ENCODE data around the gene GPR17. TPM values are rescaled to one million over a fixed set of nuclear protein-coding genes. Genes with fewer than 3 reads are reported as not detected.

The GPR17 gene
- total RNA-seq, 1 donor from 2014 or later: not detected

DNA sequence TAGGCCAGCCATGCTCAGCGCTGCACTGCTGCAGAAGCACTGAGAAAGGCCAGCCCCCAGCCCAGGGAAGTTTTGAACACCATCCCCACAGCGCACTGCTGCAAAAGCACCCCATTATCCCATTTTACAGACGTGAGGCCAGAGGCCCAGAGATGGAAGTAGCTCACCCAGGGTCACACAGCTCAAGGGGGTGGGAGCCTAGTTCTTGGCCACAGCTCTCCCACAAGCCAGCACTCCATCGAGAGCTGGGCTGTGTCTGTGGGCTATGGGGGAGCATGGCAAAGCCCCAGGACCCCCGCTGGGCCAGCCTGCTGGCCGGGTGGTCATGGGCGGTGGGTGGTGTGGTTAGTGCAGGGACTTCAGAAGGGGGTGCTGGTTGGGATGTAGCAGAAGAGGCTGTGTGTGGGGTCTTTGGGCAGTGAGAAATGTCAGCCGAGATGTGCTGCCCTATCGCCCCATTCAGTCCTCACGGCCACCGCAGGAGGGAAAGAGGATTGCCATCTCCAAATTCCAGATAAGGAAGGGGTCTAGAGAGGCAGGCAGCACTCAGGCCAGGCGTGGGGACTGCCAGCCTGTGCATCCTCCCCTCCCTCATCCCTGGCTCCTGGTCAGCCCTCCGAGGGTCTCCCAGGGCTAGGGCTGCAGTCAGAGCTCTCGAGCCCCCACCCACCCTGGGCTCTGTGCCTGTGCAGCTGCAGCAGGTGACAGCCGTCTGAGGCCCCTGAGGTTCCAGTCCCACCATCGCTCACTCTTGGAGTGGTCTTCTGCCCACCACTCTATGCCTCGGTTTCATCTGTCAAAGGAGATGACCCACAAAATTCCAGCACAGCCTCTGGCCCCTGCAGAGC lies 17.0 kb upstream of the GPR17 start:
- no peak for ATAC-seq
- no peak for DNase-seq (ENCODE audit: low spot score)

DNA sequence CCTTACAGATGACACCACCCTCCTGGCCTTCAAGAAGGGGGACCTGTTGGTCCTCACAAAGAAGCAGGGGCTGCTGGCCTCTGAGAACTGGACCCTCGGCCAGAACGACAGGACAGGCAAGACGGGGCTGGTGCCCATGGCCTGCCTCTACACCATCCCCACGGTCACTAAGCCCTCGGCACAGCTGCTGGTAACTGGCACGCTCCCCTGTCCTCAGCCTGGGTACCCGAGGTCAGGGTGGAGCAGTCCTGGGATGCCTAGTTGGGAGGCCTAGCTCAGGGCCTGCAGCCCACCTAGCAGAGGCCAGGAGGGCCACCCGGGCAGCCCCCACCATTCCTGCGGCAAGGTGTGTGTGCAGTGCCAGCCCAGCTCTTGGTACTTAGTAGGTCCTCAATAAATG lies 16.3 kb upstream of the GPR17 start:
- ATAC-seq: no peak

DNA sequence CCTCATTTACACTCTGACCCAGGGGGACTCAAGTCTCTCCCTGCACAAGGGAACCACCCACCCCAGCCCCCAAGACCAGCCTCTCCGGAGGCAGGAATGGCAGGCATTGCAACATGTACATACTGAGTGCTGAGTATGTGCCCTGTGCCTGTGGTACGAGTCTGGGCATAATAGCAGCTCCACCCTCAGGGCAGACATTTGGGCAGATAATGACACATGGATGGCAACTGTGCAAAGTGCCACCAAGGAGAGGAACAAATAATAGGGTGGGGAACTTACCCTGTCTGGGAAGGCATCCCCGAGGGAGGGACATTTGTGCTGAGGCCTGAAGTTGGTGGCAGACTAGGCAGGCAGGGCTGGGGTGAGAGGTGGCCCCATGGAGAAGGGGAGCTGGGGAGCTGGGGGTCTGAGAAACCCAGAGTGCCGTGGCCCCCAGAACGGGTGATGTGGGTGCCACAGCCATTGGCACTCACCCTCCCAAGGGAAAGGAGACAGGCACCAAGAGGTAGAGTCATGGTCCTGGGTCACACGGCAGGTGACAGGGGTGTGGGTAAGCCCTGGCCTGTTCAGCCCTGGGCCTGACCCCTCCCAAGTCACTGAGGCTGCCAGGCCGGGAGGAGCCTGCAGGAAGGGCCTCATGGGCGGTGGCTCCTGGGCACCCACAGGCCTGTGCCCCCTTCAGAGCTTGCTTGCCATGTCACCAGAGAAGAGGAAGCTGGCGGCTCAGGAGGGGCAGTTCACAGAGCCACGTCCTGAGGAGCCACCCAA lies 15.7 kb upstream of the GPR17 start:
- no peak for ATAC-seq

More for the DNA sequence above, 16.3 kb upstream of the GPR17 start:
- no peak for DNase-seq (ENCODE audit: low spot score)

DNA sequence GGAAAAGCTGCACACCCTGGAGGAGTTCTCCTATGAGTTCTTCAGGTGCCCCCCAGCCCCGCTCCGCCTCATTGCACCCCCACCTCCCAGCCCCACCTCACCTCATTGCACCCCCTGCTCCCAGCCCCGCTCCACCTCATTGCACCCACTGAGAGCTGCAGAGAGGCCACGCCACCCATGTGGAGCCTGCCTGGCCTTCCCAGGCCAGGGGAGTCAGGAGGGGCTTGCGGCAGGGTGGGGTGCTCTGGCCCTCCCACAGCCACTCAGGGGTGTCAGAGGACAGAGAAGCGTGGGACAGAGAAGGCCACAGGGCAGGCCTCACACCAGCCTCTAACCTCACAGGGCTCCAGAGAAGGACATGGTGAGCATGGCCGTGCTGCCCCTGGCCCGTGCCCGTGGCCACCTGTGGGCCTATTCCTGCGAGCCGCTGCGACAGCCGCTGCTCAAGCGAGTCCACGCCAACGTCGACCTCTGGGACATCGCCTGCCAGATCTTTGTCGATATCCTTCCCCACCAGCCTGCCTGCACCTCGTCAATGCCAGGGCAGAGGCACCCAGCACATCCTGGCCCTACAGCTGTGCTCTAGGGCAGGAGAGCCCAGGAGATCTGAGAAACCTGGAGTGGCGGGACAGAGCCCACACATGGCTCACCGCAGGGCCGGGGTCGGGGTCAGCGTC lies 15.0 kb upstream of the GPR17 start:
- no peak for DNase-seq (ENCODE audit: low spot score)
- ATAC-seq: no peak

More for the DNA sequence above, 15.7 kb upstream of the GPR17 start:
- DNase-seq (ENCODE audit: low spot score): no peak

DNA sequence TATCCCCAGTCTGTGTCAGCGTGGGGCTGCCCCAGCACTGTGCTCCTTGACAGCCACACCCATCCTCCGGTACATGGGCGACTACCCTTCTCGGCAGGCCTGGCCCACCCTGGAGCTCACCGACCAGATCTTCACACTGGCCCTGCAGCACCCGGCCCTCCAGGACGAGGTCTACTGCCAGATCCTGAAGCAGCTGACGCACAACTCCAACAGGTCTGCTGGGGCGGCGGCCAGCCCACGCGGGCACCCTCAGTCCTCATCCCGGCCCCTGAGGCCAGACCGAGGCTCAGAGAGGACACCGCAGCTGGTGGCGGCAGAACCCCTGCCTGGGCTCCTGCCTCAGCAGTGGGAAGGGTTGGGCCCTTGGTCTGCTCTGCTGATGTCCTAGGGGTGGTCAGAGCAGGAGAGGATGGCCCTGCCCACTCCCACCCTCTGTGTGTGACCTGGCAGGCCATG lies 14.4 kb upstream of the GPR17 start:
- DNase-seq (ENCODE audit: low spot score) (no peak), ATAC-seq (no peak)

DNA sequence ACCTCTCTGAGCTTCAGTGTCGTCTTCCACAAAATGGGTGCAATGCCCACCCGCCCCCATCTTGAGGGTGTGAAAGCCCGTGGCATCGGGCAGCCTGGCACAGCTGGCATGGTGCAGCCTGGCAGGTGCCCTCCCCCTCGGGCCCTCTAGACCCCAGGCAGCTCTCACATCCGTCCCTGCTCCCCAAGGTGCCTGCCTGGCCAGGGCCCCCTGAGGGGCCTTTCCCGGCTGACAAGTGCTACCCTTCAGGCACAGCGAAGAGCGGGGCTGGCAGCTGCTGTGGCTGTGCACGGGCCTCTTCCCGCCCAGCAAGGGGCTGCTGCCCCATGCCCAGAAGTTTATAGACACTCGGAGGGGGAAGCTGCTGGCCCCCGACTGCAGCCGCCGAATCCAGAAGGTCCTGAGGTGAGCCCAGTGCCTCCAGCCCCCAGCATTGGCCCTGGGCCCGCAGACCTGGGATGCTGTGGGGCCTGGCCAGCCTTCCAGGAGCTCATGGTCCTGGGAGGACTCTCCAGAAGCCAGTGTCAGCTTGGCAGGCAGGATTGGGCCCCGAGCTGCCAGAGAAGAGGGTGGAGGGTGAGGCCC lies 13.9 kb upstream of the GPR17 start:
- ATAC-seq (no peak), DNase-seq (ENCODE audit: low spot score) (no peak)

DNA sequence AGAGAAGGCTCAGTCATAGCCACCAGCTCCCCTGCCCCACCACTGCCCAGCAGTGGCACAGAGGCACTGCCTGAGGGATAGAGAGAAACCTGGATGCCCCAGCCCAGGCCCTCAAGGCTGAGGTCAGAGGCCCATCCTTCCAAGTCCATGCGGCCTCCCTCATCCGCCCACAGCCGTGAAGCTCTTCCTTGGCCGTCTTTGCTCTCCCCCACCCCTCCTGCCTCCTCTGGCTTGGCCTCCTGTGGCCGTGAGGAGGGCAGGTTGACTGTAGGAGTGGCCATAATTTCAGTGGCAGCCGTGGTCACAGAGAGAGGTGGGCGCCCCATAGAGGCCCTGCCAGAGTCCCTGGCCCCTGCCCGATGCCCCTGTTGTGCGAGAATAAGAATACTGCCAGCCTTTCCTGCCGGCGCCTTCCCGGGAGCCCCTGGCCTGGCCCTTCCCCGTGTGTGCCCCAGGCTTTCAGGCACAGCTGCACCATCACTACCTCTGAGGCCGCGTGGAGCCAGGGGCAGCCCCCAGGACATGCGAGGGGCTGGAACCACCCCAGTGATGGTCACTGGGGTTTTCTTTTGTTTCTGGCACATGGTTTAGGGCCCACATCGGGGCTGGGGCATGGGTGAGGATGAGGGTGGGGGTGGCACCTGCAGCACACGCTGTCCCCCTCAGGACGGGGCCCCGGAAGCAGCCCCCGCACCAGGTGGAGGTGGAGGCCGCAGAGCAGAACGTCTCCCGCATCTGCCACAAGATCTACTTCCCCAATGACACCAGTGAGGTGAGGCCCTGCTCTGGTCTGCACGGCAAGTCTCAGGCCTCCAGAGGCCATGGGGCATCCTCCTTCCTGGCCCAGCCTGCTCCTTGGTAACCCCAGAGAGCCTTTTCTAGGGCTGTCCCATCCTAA lies 13.1 kb upstream of the GPR17 start:
- no peak for ATAC-seq
- no peak for DNase-seq (ENCODE audit: low spot score)

DNA sequence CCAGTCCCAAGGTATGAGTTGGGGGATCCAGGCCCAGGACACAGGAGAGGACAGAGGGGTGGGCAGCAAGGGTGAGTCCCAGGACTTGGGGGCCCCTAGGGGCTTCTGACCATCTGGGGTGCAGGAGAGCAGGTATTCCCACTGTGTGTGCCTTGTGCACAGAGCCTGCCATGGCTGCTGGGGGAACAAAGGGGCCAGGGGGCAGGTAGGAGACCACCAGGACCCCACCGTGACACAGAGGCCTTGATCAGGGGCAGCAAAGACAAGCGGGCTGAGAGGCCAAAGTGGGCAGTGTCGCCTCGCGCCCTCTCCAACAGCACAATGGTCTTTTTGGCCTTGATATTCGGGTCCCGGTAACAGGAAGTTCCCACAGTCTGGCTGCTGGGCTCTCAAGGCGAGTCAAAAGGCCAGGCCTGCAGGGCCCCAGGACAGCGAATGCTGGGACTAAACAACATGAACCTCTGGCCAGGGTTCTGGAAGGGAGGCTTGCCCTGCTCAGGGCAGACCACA lies 12.3 kb upstream of the GPR17 start:
- ATAC-seq (peak; percentile 3), DNase-seq (ENCODE audit: low spot score) (no peak)

DNA sequence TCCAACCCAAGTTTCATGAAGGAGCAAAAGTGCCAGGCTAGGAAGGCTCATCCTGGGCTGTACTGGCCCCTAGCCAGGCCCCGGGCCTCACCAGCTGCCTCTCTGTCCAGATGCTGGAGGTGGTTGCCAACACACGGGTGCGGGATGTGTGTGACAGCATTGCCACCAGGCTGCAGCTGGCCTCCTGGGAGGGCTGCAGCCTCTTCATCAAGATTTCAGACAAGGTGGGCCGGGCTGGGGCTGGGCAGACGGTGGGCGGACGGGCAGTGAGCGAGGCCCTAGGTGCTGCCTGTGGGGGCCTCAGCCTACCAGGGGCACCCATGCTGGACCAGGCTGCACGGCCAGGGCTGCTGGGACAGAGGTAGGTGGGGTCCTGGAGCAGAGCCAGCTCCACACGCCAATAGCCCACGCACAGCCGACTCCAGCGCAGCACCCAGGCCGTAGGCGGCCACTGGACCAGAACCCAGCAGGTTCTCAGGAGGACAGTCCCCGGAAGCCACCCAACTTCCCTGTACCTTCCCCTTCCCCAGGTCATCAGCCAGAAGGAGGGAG lies 11.8 kb upstream of the GPR17 start:
- ATAC-seq (no peak), DNase-seq (ENCODE audit: low spot score) (no peak)

DNA sequence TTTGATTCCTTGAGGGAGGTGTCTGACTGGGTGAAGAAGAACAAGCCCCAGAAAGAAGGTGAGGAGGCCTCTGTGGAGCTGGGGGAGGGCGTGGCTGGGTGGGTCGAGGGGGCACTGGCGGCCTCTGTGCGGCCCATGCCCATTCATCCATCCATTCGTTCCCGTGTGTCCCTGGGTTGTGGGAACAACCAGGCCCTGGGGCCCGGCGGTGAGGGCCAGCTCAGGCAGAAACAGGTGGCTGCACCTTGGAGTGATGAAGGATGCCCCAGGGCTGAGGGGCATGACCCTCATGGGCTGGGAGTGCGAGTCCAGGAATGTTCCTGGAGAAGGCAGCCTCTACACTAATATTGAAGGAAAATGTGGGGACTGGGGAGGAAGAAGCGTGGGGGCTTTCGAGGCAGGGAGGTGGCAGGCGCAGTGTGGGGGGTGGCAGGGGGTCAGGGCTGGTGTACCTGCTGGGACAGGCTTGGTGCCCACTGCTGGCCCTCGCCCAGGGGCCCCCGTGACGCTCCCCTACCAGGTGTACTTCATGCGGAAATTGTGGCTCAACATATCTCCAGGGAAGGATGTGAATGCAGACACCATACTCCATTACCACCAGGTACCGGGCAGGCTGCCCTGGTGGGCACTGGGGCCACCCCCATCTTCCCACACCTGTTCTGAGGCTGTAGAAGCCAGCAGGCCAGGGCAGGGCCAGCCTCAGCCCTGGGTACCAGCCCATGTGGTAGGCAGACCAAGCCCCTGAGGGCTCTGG lies 11.2 kb upstream of the GPR17 start:
- no peak for ATAC-seq
- DNase-seq (ENCODE audit: low spot score): no peak

DNA sequence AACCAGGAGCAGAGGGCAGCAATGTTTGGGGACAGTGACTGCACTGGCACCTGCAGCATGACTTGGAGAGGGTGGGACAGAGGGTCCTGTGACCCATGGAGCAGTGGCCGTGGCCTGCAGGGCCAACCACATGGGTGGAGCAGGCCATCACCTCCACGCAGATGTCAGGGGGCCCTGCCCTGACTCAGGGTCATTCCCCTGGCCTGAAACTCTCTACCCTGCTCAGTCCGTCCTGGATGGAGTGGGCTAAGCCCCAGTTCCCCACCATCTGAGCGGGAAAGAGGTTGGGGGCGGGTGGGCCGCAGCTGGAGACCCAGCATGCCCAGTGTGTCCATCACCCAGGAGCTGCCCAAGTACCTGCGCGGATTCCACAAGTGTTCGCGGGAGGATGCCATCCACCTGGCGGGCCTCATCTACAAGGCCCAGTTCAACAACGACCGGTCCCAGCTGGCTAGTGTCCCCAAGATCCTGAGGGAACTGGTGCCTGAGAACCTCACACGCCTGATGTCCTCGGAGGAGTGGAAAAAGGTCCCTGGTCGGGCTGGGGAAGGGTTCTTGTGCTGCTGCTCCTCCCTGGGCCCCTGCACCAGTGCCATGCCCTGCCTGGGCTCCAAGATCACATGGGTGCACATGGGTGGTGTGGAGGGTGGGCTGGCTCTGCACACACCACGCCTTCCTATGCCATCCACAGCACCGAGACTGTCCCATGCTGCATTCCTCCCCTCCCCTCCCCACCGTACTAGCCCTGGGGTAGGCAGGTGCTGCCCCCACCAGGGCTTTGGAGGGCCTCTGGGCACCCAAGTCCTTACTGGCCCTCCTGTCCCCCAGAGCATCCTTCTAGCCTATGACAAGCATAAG lies 10.3 kb upstream of the GPR17 start:
- DNase-seq (ENCODE audit: low spot score) (no peak), ATAC-seq (no peak)

DNA sequence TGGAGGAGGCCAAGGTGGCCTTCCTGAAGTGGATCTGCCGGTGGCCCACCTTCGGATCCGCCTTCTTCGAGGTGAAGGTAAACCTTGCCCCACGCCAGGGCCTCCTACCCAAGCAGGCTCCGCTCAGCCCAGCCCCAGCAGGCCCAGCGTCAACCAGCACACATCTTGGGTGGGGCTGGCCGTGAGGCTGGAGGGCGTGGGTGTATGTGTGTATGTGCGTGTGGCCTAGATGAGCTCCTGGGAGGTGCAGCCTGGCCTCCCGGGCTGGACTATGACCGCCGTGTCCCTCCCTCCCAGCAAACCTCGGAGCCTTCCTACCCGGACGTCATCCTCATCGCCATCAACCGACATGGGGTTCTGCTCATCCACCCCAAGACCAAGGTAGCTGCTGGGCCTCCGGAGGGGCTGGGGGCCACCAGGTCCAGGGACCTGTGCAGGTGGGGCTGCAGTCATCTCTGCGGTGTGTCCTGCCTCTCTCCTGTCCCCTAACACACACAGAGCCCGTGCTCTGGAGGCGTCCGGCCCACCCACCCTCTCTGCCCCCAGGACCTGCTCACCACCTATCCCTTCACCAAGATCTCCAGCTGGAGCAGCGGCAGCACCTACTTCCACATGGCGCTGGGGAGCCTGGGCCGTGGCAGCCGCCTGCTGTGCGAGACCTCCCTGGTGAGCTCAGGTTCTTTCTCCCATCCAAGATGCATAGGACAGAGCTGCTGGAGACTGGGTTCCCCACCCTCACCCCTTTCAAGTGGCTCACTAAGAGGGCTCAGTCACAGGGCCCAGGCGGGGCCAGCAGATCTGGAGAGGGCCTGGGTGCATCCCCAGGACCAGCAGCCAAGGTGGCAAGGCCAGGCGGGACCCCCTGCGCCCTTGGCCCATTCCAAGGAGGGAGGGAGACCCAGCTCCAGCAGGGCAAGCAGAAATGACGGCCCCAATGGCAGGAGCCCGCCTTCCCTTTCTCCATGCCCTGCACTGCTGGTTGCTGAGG lies 9.4 kb upstream of the GPR17 start:
- peak; percentile 3 for ATAC-seq
- DNase-seq (ENCODE audit: low spot score): no peak

DNA sequence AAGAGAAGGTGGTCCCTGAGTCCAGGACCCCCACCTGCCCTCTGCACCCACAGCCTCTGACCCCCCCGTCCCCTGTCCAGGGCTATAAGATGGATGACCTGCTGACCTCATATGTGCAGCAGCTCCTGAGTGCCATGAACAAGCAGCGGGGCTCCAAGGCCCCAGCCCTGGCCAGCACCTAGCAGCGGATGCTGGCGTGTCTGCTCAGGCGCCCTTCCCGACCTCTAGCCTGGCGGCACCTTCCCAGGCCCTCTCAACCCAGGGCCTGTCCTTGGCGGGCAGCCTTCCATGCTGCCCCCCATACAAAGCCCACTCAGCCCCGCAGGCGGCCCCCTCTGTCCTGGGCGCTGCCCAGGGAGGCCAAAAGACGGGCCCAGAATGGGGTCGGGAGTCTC lies 8.7 kb upstream of the GPR17 start:
- ATAC-seq: peak; percentile 14
- DNase-seq (ENCODE audit: low spot score): no peak

DNA sequence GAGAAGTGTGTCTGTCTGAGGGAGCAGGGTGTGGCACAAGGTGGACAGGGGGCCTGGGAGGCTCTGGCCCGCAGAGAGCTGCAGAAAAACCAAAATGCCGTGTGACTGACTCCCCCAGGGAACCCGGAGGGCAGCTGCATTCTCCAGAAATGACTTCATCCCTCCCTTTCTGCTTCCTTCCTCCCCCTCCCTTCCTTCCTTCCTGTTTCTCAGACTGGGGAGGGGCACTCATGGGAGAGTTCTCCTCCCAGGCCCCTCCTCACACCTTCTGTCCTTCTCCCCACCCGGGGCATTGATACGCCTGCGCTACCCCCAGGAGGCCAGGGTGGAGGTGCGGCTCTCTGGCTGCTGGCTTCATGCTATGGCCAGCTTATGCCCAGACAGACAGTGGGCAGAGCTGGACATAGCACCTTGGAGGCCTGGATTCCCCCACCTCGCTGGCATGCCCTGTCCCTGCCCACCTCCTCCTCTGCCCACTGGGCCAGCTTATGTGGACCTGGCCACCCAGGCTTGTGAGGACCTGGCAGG lies 8.2 kb upstream of the GPR17 start:
- ATAC-seq (peak; percentile 8), DNase-seq (ENCODE audit: low spot score) (no peak)

DNA sequence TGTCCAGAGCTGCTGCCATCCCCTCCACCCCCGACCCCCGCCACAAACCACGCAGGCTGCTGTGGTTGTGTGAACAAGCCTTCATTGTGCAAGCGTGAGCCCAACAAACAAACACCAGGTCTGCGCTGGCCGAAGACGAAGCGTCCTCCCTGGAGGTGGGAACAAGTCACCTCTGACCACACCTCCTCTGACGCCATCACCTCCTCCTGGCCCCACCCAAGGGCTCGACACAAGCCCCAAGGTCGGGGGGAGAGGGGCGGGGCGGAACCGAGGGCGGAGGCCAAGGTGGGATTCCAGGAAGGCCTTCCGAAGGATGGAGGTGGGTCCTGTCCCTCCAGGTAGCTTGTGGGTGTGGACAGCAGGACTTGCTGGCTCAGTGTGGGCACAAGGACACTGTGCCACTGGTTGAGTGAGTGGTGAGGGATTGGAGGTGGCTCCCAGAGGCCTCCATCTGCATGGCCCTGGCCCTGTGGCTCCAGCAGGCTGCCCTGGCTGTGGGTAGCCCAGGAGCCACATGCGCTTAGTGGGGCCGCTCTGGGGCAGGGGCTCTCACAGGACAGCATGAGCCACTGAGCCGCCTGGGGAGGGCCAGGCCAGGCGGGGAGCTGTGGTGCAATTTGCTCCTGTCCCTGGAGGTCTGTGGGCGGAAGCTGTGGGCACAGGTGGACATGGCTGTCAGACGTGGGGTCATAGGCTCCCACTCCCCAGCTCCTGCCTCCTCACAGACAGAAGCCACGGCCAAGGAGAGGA lies 7.4 kb upstream of the GPR17 start:
- no peak for ATAC-seq

DNA sequence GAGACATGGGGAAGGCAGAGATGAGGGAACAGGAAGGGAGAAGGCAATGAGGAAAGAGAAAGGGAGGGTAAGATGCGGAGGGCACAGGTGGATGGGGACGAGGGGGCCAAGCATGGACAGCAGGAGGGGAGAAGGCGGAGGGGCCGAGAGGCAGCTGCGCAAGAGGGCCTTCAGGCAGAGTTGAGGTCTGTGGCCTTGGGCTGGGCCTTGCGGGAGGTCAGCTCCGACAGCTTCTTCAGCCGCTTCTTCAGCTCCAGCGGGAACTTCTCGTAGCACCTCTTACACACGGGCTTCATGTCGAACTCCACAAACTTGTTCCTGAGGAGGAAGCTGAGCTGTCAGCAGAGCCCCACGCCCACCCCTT lies 6.9 kb upstream of the GPR17 start:
- DNase-seq (ENCODE audit: low spot score) (no peak), ATAC-seq (no peak)

More for the DNA sequence above, 7.4 kb upstream of the GPR17 start:
- no peak for DNase-seq (ENCODE audit: low spot score)
